ENCODE data around the gene FGF14.

GRCh38 chr13:101726681-101727080, 675.2 kb downstream of the FGF14 start:
- TF ChIP-seq KLF1 (tag by site-specific recombination; IDR thresholded peaks at IDR 0.05) (no peak), BCL11B (tag by site-specific recombination; IDR thresholded peaks at IDR 0.05; ENCODE audit: low read depth) (no peak), ZNF544 (tag by site-specific recombination; IDR thresholded peaks at IDR 0.05) (no peak), ZNF324 (tag by site-specific recombination; IDR thresholded peaks at IDR 0.05) (no peak), GFI1B (tag by site-specific recombination; IDR thresholded peaks at IDR 0.05) (no peak), ATF2 (tag by site-specific recombination; IDR thresholded peaks at IDR 0.05; ENCODE audit: low read depth) (no peak), YY1 (tag by site-specific recombination; IDR thresholded peaks at IDR 0.05) (no peak), ZNF670 (tag by site-specific recombination; IDR thresholded peaks at IDR 0.05; ENCODE audit: low read depth) (no peak), SCRT2 (tag by site-specific recombination; IDR thresholded peaks at IDR 0.05) (no peak), TSHZ1 (tag by site-specific recombination; IDR thresholded peaks at IDR 0.05; ENCODE audit: borderline replicate concordance) (no peak)
- TF ChIP-seq, protein P1, sequence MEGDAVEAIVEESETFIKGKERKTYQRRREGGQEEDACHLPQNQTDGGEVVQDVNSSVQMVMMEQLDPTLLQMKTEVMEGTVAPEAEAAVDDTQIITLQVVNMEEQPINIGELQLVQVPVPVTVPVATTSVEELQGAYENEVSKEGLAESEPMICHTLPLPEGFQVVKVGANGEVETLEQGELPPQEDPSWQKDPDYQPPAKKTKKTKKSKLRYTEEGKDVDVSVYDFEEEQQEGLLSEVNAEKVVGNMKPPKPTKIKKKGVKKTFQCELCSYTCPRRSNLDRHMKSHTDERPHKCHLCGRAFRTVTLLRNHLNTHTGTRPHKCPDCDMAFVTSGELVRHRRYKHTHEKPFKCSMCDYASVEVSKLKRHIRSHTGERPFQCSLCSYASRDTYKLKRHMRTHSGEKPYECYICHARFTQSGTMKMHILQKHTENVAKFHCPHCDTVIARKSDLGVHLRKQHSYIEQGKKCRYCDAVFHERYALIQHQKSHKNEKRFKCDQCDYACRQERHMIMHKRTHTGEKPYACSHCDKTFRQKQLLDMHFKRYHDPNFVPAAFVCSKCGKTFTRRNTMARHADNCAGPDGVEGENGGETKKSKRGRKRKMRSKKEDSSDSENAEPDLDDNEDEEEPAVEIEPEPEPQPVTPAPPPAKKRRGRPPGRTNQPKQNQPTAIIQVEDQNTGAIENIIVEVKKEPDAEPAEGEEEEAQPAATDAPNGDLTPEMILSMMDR (tag by site-specific recombination; IDR thresholded peaks at IDR 0.05): no peak
- TF ChIP-seq, protein P2, sequence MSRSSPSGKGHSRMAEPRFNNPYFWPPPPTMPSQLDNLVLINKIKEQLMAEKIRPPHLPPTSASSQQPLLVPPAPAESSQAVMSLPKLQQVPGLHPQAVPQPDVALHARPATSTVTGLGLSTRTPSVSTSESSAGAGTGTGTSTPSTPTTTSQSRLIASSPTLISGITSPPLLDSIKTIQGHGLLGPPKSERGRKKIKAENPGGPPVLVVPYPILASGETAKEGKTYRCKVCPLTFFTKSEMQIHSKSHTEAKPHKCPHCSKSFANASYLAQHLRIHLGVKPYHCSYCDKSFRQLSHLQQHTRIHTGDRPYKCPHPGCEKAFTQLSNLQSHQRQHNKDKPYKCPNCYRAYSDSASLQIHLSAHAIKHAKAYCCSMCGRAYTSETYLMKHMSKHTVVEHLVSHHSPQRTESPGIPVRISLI (tag by site-specific recombination; IDR thresholded peaks at IDR 0.05): no peak
